Adipocyte (in vitro differentiated cells): ENCODE results near the gene PRR29.

Source experiments
- DNase-seq: peaks from one replicate; pipeline ENCODE4 v3.0.0-alpha.2; 2015; ENCODE audit warnings: low read depth
- H3K27me3 ChIP-seq: replicated peaks from 2 replicates; pipeline ENCODE4 v1.7.0; 2013; ENCODE audit warnings: mild to moderate bottlenecking, low read length, moderate library complexity; ENCODE audit not compliant: control insufficient read depth, insufficient read depth
- H3K36me3 ChIP-seq: 2 replicates; pipeline ENCODE4 v1.7.0; 2013; ENCODE audit warnings: low read length, mild to moderate bottlenecking, moderate library complexity; ENCODE audit not compliant: control insufficient read depth, insufficient read depth, severe bottlenecking
- H3K4me1 ChIP-seq: 2 replicates; pipeline ENCODE4 v1.7.0; 2013; ENCODE audit warnings: mild to moderate bottlenecking, low read length, moderate library complexity; ENCODE audit not compliant: control insufficient read depth, insufficient read depth
- H3K4me3 ChIP-seq: 2 replicates; pipeline ENCODE4 v1.7.0; 2013; ENCODE audit warnings: mild to moderate bottlenecking, low read length, moderate library complexity
- H3K9ac ChIP-seq: 2 replicates; pipeline ENCODE4 v1.7.0; 2013; ENCODE audit warnings: mild to moderate bottlenecking, low read length, moderate library complexity
- H3K9me3 ChIP-seq: 2 replicates; pipeline ENCODE4 v1.7.0; 2013; ENCODE audit warnings: mild to moderate bottlenecking, low read length, moderate library complexity; ENCODE audit not compliant: control insufficient read depth

Gene PRR29

DNA sequence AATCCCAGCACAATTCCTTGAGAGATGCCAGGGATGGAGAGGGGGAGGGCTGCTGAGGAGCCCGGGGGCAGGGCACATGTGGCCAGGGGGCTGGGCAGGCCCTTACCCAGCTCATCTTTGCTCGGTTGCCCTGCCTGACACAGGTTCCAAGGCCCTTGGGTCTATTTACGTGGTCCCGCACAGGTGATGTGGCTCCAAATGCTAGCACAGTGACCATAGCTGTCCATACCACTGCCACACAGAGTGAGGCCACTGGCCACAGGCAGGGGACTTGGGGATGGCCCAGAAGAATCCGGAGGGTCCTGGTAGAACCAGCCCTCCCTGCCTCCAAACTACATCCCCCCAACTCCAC, 10.0 kb upstream of the PRR29 start:
- Histone ChIP-seq H3K4me1 (peaks cover 22% of the 10 kb centered on the region), H3K9me3 (no peaks in the 10 kb centered on the region), H3K9ac (no peak overlapping the region), H3K4me3 (no peak overlapping the region), H3K36me3 (no peaks in the 10 kb centered on the region), H3K27me3 (peaks cover 33% of the 10 kb centered on the region)
- no peak for DNase-seq

DNA sequence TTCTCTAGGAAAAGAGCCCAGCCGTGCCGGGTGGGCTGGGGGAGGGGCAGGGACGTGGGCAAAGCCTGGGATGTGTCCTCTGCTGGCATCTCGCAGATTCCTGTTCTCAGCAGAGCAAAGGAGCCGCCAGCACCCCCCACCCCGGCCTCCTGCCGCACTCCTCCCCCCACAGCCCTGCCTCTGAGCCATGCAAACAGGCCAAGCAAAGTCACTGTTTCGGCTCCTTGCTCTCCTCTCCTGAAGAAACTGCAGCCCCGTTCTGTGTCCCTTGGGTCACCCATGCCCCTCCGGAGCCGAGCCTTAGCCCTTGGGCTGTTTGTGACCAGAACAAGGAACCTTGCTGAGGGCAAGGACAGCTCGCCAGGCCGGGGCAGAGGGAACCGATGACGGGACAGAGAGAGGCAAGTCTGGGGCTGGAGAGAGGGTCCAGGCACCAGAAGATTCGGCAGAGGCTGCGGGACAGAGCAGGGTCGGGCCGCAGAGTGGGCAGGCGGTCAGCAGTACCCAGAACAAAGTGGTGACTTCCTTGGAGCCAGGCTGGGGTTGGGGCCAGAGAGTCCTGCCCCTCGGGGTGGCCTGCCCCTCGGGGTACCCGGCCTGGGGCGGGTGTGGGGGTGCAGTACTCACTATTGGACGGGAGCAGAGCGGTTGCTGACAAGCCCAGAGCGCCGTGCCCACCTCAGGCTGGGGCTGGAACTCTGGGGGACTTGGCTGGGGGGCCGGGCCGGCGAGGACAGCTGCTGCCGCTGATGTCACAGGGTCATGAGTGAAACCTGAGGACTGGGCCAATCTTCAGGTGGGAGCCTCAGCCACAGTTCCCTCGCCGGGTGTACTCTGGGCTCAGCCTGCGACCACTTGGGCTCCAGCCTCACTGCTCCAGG, 9.2 kb upstream of the PRR29 start:
- no peak for DNase-seq
- H3K9me3 ChIP-seq, result no peaks in the 10 kb centered on the region
- no peak overlapping the region for H3K9ac ChIP-seq
- H3K36me3 ChIP-seq, result no peaks in the 10 kb centered on the region
- H3K27me3 ChIP-seq, result peaks cover 40% of the 10 kb centered on the region
- H3K4me3 ChIP-seq, result no peak overlapping the region
- H3K4me1 ChIP-seq, result peaks cover 19% of the 10 kb centered on the region

DNA sequence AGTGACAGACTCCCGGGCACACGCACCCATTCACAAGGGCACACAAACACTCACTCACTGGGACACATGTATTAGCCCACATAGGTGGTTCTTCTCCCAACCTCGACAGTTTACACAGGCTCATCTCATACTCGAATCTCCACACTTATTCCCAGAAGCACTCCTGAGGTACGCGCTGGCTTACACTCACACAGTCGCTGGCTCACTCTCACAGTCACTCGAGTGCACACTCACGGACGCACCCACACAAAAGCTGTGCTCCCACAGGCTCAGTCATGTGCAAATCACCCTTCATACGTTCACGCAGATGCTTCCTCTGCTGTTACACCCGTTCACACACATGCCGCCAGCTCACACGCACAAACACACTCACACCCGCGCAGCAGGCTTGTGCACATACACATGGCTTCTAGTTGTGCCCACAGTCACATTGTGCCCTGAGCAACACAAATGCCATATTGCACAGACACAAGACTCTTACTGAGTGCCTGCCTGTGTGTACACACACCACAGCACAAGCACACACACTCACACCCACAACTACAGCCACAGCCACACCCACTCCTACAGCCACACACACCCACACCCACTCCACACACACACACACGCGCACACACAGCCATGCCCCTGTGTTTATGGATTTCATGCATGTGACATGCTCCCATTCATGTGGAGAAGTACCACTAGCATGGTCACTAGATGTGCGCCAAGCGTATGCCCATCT, 8.4 kb upstream of the PRR29 start:
- H3K9me3 ChIP-seq, result no peaks in the 10 kb centered on the region
- no peak overlapping the region for H3K4me3 ChIP-seq
- no peak for DNase-seq

DNA sequence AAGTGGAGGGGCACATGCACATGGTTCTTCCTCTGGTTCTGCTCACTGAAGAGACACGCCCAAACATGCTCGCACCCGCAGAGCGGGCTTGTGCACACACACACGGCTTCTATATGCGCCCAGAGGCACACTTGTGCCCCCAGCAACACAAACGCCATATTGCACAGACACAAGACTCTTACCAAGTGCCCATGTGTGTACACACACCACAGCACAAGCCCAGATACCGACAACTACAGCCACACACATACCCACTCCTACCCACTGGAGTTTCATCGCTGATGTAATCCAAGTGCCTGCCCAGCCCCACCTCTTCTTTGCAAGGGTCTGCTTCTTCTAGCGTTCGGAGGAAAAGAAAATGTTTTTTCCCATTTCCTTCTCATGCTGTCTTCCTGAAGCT, 6.5 kb upstream of the PRR29 start:
- peaks cover 59% of the 10 kb centered on the region for H3K27me3 ChIP-seq
- H3K9me3 ChIP-seq, result no peaks in the 10 kb centered on the region
- no peaks in the 10 kb centered on the region for H3K4me1 ChIP-seq
- no peak for DNase-seq
- H3K36me3 ChIP-seq, result no peaks in the 10 kb centered on the region
- H3K4me3 ChIP-seq, result no peak overlapping the region
- no peak overlapping the region for H3K9ac ChIP-seq

More for the DNA sequence above, 8.4 kb upstream of the PRR29 start:
- peaks cover 11% of the 10 kb centered on the region for H3K4me1 ChIP-seq
- peaks cover 44% of the 10 kb centered on the region for H3K27me3 ChIP-seq
- no peaks in the 10 kb centered on the region for H3K36me3 ChIP-seq
- H3K9ac ChIP-seq, result no peak overlapping the region

DNA sequence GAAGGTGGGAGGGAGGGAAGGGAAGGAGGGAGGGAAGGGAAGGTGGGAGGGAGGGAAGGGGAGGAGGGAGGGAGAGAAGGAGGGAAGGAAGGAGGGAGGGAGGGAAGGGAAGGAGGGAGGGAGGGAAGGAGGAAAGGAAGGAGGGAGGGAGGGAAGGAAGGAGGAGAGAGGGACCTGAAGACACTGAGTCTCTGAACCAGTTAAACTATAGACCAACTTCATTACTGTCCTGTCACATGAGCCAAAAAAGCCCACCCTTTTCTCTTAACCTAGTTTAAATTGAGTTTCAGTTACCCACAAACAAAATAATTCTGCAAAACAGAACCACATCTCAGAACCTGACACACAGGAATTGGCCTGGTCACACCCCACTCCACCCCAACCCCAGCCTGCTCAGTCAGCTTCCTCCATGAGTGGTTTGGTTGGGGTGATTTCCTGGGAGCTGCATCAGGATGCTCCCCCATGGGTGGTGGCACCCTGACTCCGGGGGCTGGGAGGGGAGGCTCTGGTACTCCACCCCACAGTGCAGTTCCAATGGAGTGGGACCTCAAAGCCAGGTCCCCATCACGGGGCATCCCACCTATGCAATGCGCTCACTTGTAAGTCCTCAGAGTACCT, 4.7 kb upstream of the PRR29 start:
- Histone ChIP-seq H3K36me3 (no peaks in the 10 kb centered on the region), H3K9me3 (no peaks in the 10 kb centered on the region), H3K4me1 (peaks cover 6% of the 10 kb centered on the region), H3K9ac (no peak overlapping the region), H3K27me3 (peaks cover 76% of the 10 kb centered on the region), H3K4me3 (no peak overlapping the region)
- DNase-seq, result no peak

DNA sequence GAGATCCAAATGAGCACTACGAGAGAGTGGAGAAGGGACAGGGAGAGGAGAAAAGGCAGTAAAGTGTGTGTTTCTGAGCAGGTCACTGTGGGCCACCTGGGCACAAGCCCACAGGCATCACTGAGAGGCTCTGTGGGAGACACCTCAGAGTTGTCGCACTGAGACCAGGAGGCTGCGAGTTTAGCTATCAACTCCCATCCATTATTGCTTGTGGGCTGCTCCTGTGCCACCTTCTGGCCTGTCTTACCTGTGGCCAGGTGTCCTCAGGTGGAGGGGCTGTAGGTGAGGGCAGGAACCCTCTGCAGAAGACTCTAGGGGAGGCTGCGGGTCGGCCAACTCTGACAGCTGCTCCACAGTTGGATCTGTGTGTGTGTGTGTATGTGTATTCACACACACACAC, 2.5 kb upstream of the PRR29 start:
- H3K9me3 ChIP-seq, result no peaks in the 10 kb centered on the region
- no peak for DNase-seq
- H3K36me3 ChIP-seq, result no peaks in the 10 kb centered on the region
- no peak overlapping the region for H3K9ac ChIP-seq
- peaks cover 67% of the 10 kb centered on the region for H3K27me3 ChIP-seq
- peaks cover 6% of the 10 kb centered on the region for H3K4me1 ChIP-seq
- H3K4me3 ChIP-seq, result no peak overlapping the region

DNA sequence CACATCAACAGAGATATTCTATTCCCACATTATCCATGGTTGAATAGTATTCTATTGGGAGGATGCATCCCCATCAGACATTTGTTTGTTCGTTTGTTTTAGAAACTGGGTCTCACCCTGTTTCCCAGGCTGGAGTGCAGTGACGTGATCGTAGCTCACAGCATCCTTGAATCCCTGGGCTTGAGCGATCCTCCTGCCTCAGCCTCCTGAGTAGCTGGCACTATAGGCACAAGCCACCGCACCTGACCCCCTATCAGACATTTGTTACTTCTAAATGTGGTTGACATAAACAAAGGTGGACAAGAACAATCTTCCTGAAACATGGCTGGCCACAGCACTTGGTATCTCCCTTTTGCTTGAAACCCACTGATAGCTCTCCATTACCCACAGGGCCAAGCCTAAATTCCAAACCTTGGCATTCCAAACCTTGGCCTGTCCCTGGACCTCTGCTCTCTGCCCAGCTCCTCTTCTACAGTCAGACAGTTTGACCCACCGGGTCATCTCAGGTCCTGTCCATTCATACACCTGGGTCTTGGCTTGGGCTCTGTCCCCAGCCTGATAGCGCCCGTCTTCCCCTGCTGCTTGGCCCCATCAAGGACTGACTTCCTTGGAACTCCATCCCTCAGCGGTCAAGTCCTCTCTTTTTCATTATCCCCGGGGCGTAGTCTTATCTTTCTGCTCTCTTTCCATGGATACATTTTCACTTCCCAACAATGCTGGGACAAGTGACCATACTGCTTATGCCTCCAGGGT, 1.5 kb upstream of the PRR29 start:
- H3K9me3 ChIP-seq, result no peaks in the 10 kb centered on the region
- H3K9ac ChIP-seq, result no peak overlapping the region
- H3K36me3 ChIP-seq, result no peaks in the 10 kb centered on the region
- H3K27me3 ChIP-seq, result peaks cover 62% of the 10 kb centered on the region
- H3K4me1 ChIP-seq, result peaks cover 6% of the 10 kb centered on the region
- no peak for DNase-seq
- H3K4me3 ChIP-seq, result no peak overlapping the region

DNA sequence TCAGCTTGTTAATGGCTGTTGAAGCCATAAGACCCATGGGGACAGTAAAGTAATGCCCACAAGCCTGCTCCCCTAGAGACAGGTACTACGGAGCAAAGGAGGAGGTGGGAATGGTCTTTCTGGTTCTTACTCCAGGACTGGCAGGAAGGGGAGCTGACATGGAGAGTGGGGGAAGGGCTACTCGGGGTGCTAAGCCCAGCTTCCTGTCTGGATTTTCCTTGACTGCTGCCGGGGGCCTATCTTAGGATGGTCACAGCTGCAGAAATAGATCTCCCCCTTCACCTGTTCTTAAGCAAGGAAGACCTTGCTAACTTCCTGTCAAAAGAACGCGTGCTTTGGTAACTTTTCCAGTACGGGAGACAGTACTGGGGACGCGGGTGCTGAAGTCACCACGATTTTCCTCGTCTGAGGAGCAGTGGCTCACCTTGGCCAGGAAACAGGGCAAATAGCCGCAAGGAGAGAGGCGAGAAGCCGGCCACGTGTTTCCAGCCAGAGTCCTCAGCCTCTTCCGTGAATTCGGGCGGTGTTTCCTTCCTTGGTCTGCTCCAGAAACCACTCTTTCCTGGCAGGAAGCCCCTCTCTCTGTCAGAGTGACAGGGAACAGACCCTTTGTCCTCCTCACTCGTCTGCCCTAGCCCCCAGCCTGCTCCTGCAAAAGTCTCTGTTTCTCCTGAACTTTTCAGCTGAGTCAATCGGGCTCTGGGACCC, 656 bp upstream of the PRR29 start:
- Histone ChIP-seq H3K27me3 (peaks cover 53% of the 10 kb centered on the region), H3K9me3 (no peaks in the 10 kb centered on the region), H3K9ac (peak overlapping the region; percentile 10), H3K4me1 (peaks cover 12% of the 10 kb centered on the region), H3K36me3 (no peaks in the 10 kb centered on the region), H3K4me3 (peak overlapping the region; percentile 83)
- DNase-seq, result no peak

DNA sequence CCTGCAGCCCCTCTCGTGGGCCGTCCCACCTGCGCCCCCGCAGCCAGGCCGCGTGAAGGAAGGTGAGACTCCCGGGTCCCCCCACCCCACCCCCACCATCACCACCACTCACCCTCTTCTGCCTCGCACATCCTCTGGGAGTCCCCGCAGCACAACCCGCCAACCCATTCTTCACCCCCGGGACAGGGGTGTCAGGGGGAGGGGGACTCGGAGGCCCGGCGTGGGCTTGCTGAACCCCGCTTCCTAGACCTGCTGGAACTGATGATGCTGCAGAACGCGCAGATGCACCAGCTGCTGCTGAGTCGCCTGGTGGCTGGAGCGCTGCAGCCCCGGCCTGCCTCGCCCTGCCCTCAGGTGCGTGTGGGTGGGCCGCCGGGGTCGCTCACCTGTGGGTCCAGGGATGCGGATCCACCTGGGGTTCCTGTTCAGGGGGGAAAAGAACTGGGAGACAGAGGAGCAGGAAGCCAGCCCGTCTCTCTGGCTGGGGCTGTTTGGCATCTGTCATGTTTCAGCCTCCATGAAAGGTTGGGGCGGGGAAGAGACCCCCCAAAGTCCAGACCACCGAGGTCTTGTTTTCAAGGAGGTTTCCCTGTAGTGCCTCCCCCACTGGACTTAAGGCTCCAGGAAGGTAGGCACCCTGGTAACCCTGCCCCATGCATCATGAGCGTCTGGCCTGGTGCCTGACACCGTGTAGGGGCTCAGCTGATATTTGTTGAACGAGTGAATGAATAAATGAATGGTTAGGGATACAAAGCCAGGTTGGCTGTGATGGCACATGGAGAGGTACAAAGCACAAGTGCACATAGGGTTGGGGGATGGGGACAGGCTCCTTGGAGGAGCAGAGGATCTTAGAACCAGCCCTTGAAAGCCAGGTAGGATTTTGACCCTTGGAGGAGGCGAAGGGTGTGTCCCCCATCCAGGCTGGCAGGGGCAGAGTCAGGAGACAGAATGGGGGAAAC, 849 bp downstream of the PRR29 start:
- DNase-seq, result no peak
- Histone ChIP-seq H3K9me3 (no peaks in the 10 kb centered on the region), H3K27me3 (peaks cover 42% of the 10 kb centered on the region), H3K4me3 (peak overlapping the region; percentile 83), H3K36me3 (no peaks in the 10 kb centered on the region), H3K9ac (no peak overlapping the region), H3K4me1 (peaks cover 12% of the 10 kb centered on the region)
